ENCODE results near the gene PEMT.

Gene PEMT

DNA sequence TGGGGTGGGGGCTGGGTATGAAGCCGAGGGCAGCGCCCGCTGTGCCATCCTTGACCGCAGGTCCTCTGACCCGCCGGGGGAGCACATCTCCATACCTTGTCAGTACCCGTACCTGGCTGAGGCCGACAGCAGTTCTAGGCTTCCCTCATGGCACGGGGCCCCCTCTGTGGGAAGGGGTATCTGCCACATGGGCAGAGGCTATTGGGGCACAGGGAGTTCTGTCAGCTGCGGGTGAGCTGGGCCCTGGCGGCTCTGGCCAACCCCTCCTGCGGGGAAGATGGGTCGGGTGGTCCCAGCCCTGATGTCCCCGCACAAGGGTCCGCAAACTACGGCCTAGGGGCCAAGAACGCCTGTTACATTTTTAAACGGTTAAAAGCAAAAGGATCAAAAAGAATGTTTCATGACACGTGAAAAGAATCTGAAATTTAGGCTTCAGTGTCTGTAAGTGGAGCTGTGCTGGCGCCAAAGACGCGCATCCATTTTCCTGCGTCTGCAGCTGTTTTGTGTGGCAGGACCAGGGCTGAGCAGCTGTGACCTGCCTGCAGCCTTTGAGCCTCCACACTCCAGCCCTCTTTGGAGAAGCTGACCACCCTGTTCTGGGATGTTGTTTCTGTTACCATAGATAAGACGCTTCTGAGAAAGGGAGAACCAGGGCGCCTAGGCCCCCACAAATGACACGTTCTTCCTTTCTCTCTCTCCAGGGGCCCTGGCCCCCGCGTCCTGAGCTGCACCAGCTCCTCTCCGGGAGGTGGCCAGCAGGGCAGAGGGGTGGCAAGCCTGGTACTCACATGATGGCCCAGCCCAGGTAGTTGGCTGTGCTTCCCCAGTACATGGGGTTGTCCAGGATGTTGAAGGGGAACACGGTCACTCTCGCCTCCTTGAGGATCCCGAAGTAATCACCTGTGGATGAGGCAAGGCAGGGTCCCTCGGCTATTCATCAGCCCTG, 82.6 kb downstream of the PEMT start:
- Histone ChIP-seq H3K36me3 (replicated peaks; ENCODE audit: insufficient read depth, low read length) (no peaks in the 10 kb centered on the region), H3K9me3 (replicated peaks; ENCODE audit: insufficient read depth, low read length) (no peaks in the 10 kb centered on the region), H4K20me1 (ENCODE audit: insufficient read depth, low read length) (no peaks in the 10 kb centered on the region), H2AFZ (ENCODE audit: low read length) (no peak overlapping the region), H3K4me2 (ENCODE audit: low read depth, low read length) (no peak overlapping the region), H3K27me3 (replicated peaks; ENCODE audit: insufficient read depth, low read length) (no peaks in the 10 kb centered on the region), H3K9ac (ENCODE audit: low read length) (no peak overlapping the region), H3K9me2 (replicated peaks; ENCODE audit: insufficient read depth, low read length) (no peaks in the 10 kb centered on the region), H3K27ac (ENCODE audit: low read length) (no peak overlapping the region), H3F3A (ENCODE audit: insufficient read depth, low read length) (no peaks in the 10 kb centered on the region), H3K79me2 (ENCODE audit: low read length) (no peaks in the 10 kb centered on the region), H3K4me1 (ENCODE audit: low read length) (no peaks in the 10 kb centered on the region), H3K4me3 (ENCODE audit: low read length) (no peak overlapping the region)
- TF ChIP-seq EZH2 (optimal IDR thresholded peaks at IDR 0.05; ENCODE audit: low read depth, low read length) = no peak
- no peak for TF ChIP-seq EZH2phosphoT487 (IDR thresholded peaks at IDR 0.05; ENCODE audit: low read length)
- no peak for TF ChIP-seq CTCF (IDR thresholded peaks at IDR 0.05; ENCODE audit: low read length)
- DNase-seq = no peak

DNA sequence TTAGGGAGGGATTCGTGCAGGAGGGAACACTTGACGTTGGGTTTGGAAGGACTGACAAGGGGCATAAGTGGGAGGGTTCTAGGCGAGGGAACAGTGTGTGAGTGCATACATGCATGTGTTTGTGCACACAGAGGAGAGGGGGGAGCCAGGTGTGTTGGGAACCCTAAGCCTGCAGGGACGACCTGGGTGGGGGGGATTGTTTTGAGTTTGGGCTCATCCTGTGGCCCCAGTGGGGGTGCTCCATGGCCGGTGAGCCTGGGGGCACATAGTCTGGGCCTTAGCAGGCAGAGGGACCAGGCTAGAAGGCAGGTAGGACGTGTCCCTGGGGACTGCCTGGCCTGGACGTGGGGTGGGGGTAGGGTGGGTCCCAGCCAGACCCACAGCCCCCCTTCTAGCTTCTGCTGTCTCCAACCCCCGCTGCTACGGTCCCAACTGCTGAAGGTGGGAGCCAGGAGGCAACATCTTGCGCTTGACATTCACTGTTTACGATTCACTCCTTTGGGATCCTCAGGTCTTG, 83.4 kb downstream of the PEMT start:
- H3K9me3 ChIP-seq (replicated peaks; ENCODE audit: insufficient read depth, low read length) = no peaks in the 10 kb centered on the region
- DNase-seq = no peak
- TF ChIP-seq EZH2phosphoT487 (IDR thresholded peaks at IDR 0.05; ENCODE audit: low read length) (no peak), CTCF (IDR thresholded peaks at IDR 0.05; ENCODE audit: low read length) (no peak), EZH2 (optimal IDR thresholded peaks at IDR 0.05; ENCODE audit: low read depth, low read length) (no peak)
- no peak overlapping the region for H3K4me2 ChIP-seq (ENCODE audit: low read depth, low read length)
- H3K9me2 ChIP-seq (replicated peaks; ENCODE audit: insufficient read depth, low read length) = no peaks in the 10 kb centered on the region
- H3K4me3 ChIP-seq (ENCODE audit: low read length) = no peak overlapping the region
- no peaks in the 10 kb centered on the region for H3F3A ChIP-seq (ENCODE audit: insufficient read depth, low read length)
- no peaks in the 10 kb centered on the region for H4K20me1 ChIP-seq (ENCODE audit: insufficient read depth, low read length)
- no peaks in the 10 kb centered on the region for H3K79me2 ChIP-seq (ENCODE audit: low read length)
- H3K36me3 ChIP-seq (replicated peaks; ENCODE audit: insufficient read depth, low read length) = no peaks in the 10 kb centered on the region
- no peaks in the 10 kb centered on the region for H3K4me1 ChIP-seq (ENCODE audit: low read length)
- H2AFZ ChIP-seq (ENCODE audit: low read length) = no peak overlapping the region
- no peaks in the 10 kb centered on the region for H3K27me3 ChIP-seq (replicated peaks; ENCODE audit: insufficient read depth, low read length)
- no peak overlapping the region for H3K27ac ChIP-seq (ENCODE audit: low read length)
- H3K9ac ChIP-seq (ENCODE audit: low read length) = no peak overlapping the region

DNA sequence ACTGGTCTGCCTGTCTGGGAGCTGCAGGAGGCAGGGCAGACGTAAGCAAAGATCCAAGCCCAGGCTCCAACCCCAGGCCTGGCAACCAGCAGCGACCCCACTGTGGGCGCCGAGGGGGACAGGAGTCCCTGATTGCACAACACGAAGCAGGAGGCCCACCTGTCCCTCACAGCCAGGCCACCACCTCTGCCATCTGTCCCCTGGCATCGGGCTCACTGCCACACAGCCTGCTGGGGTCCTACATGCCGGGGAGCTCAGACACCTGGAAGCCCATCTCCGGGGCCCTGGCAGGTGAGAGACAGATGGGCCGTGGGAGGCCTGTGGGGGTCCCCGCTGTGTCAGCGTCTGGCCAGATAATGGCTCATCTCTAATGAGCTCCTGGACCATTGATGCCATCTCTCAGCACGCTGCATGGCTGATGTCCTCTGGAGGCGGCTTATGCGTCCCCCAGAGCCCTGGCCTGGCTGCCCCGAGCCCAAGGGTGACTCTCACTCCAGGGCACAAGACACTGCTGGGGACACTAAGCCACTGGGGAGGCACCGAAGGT, 84.0 kb downstream of the PEMT start:
- H3K4me1 ChIP-seq (ENCODE audit: low read length) = no peaks in the 10 kb centered on the region
- H3K9ac ChIP-seq (ENCODE audit: low read length) = no peak overlapping the region
- no peak overlapping the region for H2AFZ ChIP-seq (ENCODE audit: low read length)
- H3F3A ChIP-seq (ENCODE audit: insufficient read depth, low read length) = no peaks in the 10 kb centered on the region
- no peak overlapping the region for H3K27ac ChIP-seq (ENCODE audit: low read length)
- H3K4me2 ChIP-seq (ENCODE audit: low read depth, low read length) = no peak overlapping the region
- H3K36me3 ChIP-seq (replicated peaks; ENCODE audit: insufficient read depth, low read length) = no peaks in the 10 kb centered on the region
- no peaks in the 10 kb centered on the region for H3K9me3 ChIP-seq (replicated peaks; ENCODE audit: insufficient read depth, low read length)
- DNase-seq = no peak
- H3K9me2 ChIP-seq (replicated peaks; ENCODE audit: insufficient read depth, low read length) = no peaks in the 10 kb centered on the region
- no peaks in the 10 kb centered on the region for H3K79me2 ChIP-seq (ENCODE audit: low read length)
- TF ChIP-seq EZH2phosphoT487 (IDR thresholded peaks at IDR 0.05; ENCODE audit: low read length) = no peak
- TF ChIP-seq CTCF (IDR thresholded peaks at IDR 0.05; ENCODE audit: low read length) = no peak
- no peak for TF ChIP-seq EZH2 (optimal IDR thresholded peaks at IDR 0.05; ENCODE audit: low read depth, low read length)
- no peaks in the 10 kb centered on the region for H4K20me1 ChIP-seq (ENCODE audit: insufficient read depth, low read length)
- H3K27me3 ChIP-seq (replicated peaks; ENCODE audit: insufficient read depth, low read length) = no peaks in the 10 kb centered on the region
- no peak overlapping the region for H3K4me3 ChIP-seq (ENCODE audit: low read length)

All from MM.1S (cell line).